ENCODE results near the gene TAB3.

The TAB3 gene

GRCh38 chrX:30889147-30890140 lies at the start of gene TAB3:
TSS of gene TAB3 (minus strand) at chrX:30889254. CDS start at chrX:30859588, 29,666 bp downstream.
- H3K27me3 ChIP-seq, result no peaks in the 10 kb centered on the region
- intact Hi-C loops (cut with DNase I; ENCODE audit: low total_unique reads), result no loop called here

GRCh38 chrX:30938295-30938694 lies 49.2 kb upstream of the TAB3 start:
- intact Hi-C loops (cut with DNase I; ENCODE audit: low total_unique reads), result no loop called here
- TF ChIP-seq CTCF (IDR thresholded peaks at IDR 0.05), result no peak
- no peak for DNase-seq

More at GRCh38 chrX:30889147-30890140, at the start of gene TAB3:
- H3K36me3 ChIP-seq, result no peaks in the 10 kb centered on the region
- peak within 1 kb of the TSS; percentile 91 to 92 for H3K4me3 ChIP-seq
- no peaks in the 10 kb centered on the region for H3K9me3 ChIP-seq
- peak within 1 kb of the TSS; percentile 86 to 88 for H3K27ac ChIP-seq
- TF ChIP-seq CTCF (IDR thresholded peaks at IDR 0.05), result no peak
- peak; percentile 94 to 97 for DNase-seq
- H3K4me1 ChIP-seq, result peaks cover 0 to 19% (median 0%) of the 10 kb centered on the region in 4 donors

GRCh38 chrX:30935985-30936384 lies 46.9 kb upstream of the TAB3 start:
- Histone ChIP-seq H3K4me1 (no peaks in the 10 kb centered on the region), H3K9me3 (no peaks in the 10 kb centered on the region), H3K4me3 (no peak overlapping the region), H3K27ac (no peak overlapping the region), H3K36me3 (no peaks in the 10 kb centered on the region), H3K27me3 (no peaks in the 10 kb centered on the region)
- no peak for TF ChIP-seq CTCF (IDR thresholded peaks at IDR 0.05)
- DNase-seq, result no peak
- intact Hi-C loops (cut with DNase I; ENCODE audit: low total_unique reads), result no loop called here

More at GRCh38 chrX:30938295-30938694, 49.2 kb upstream of the TAB3 start:
- no peaks in the 10 kb centered on the region for H3K36me3 ChIP-seq
- H3K4me3 ChIP-seq, result no peak overlapping the region
- H3K9me3 ChIP-seq, result no peaks in the 10 kb centered on the region
- no peak overlapping the region for H3K27ac ChIP-seq
- no peaks in the 10 kb centered on the region for H3K27me3 ChIP-seq
- no peaks in the 10 kb centered on the region for H3K4me1 ChIP-seq

GRCh38 chrX:30931920-30932319 lies 42.9 kb upstream of the TAB3 start:
- H3K9me3 ChIP-seq, result no peaks in the 10 kb centered on the region
- no peak overlapping the region for H3K4me3 ChIP-seq
- no peaks in the 10 kb centered on the region for H3K4me1 ChIP-seq
- H3K36me3 ChIP-seq, result no peaks in the 10 kb centered on the region
- intact Hi-C loops (cut with DNase I; ENCODE audit: low total_unique reads), result no loop called here
- no peaks in the 10 kb centered on the region for H3K27me3 ChIP-seq
- DNase-seq, result no peak
- TF ChIP-seq CTCF (IDR thresholded peaks at IDR 0.05), result no peak
- no peak overlapping the region for H3K27ac ChIP-seq

GRCh38 chrX:30930679-30931078 lies 41.6 kb upstream of the TAB3 start:
- Histone ChIP-seq H3K27ac (no peak overlapping the region), H3K4me1 (no peaks in the 10 kb centered on the region), H3K36me3 (no peaks in the 10 kb centered on the region), H3K9me3 (no peaks in the 10 kb centered on the region), H3K4me3 (no peak overlapping the region), H3K27me3 (no peaks in the 10 kb centered on the region)
- TF ChIP-seq CTCF (IDR thresholded peaks at IDR 0.05), result no peak
- DNase-seq, result no peak
- intact Hi-C loops (cut with DNase I; ENCODE audit: low total_unique reads), result no loop called here
